GM12878 (cell line): ENCODE data around the gene LATS2. TPM values are rescaled to one million over a fixed set of nuclear protein-coding genes. Genes with fewer than 3 reads are reported as not detected.
A peak's percentile ranks its signal among the peaks of the same experiment; 100 is the strongest.
"Not testable (repeated sequence)": the region's sequence is repeated elsewhere in the genome, so short reads cannot be mapped to it uniquely, and the experiment has no call there.

Source experiments
- ATAC-seq: fragments of 200-7000 bp; cut with Tn5 transposase; 3 replicates; pipeline ENCODE4 v1.9.1; 2020; ENCODE audit warnings: mild to moderate bottlenecking, moderate library complexity
- BruUV-seq: library from RNA; stranded (reverse); fragments of 400-500 nt; replicated peaks from 2 replicates; lab custom pipeline; 2021; lab: Mats Ljungman, UMichigan
- CTCF ChIA-PET: fragments of 300-600 bp; sonication (Branson Sonifier 250); formaldehyde crosslinking; extraction: SDS; loops from one replicate; lab custom pipeline; 2021; ENCODE audit warnings: inconsistent platforms; lab: Yijun Ruan, JAX
- POLR2A ChIA-PET: fragments of 350-600 bp; formaldehyde crosslinking; extraction: SDS; loops from one replicate; lab custom pipeline; 2021; ENCODE audit warnings: inconsistent platforms; lab: Charles Lee
- RAD21 ChIA-PET: fragments of 300-600 bp; sonication (Branson Sonifier 250); formaldehyde crosslinking; loops from one replicate; lab custom pipeline; 2023; ENCODE audit warnings: antibody characterized with exemption; ENCODE audit not compliant: unreplicated experiment; lab: Charles Lee
- SMC1A ChIA-PET: fragments of 300-600 bp; sonication (Branson Sonifier 250); formaldehyde crosslinking; loops from one replicate; lab custom pipeline; 2023; ENCODE audit not compliant: unreplicated experiment, uncharacterized antibody; lab: Charles Lee
- DNase-seq: peaks from one replicate; pipeline ENCODE4 v3.0.0-alpha.2; 2011; ENCODE audit warnings: low read depth, low spot score
- FAIRE-seq: peaks from 3 replicates; lab custom pipeline; 2011; peaks lifted over from hg19 to GRCh38; lab: Jason Lieb, UNC
- H2AFZ ChIP-seq: 2 replicates; pipeline ENCODE4 v1.6.0; 2011; ENCODE audit warnings: low read depth, low read length, control low read depth; ENCODE audit not compliant: control insufficient read depth
- H3K27ac ChIP-seq: 2 replicates; pipeline ENCODE4 v1.5.1; 2011; ENCODE audit warnings: control low read depth; ENCODE audit not compliant: control insufficient read depth, insufficient read depth
- H3K27me3 ChIP-seq, 2 experiments: replicated peaks in 1 of 2; 2 replicates each; pipeline versions ENCODE4 v1.6.0 to v1.6.1; 2011; ENCODE audit warnings: low read length in 1 of 2; ENCODE audit not compliant: control insufficient read depth in 2 of 2, insufficient read depth in 2 of 2
- H3K36me3 ChIP-seq, 2 experiments: 2 replicates each; pipeline ENCODE4 v1.5.1; 2011; ENCODE audit warnings: low read length in 1 of 2; ENCODE audit not compliant: control insufficient read depth in 2 of 2, insufficient read depth in 2 of 2
- H3K4me1 ChIP-seq: 2 replicates; pipeline ENCODE4 v1.6.1; 2011; ENCODE audit warnings: mild to moderate bottlenecking, low read length, moderate library complexity, mixed read lengths; ENCODE audit not compliant: control insufficient read depth, insufficient read depth
- H3K4me2 ChIP-seq: 2 replicates; pipeline ENCODE4 v1.6.0; 2011; ENCODE audit warnings: control low read depth; ENCODE audit not compliant: control insufficient read depth, insufficient read depth
- H3K4me3 ChIP-seq: fragments of 200-600 bp; sonication (generic); 2 replicates; pipeline ENCODE4 v1.5.1; 2016
- H3K79me2 ChIP-seq: 2 replicates; pipeline ENCODE4 v1.6.0; 2011; ENCODE audit warnings: low read length; ENCODE audit not compliant: control insufficient read depth, insufficient read depth
- H3K9ac ChIP-seq: 2 replicates; pipeline ENCODE4 v1.8.0; 2011; ENCODE audit warnings: low read length, control low read depth, mixed read lengths; ENCODE audit not compliant: control insufficient read depth, insufficient read depth
- H3K9me3 ChIP-seq: replicated peaks from 3 replicates; pipeline ENCODE4 v1.5.1; 2011; ENCODE audit warnings: mild to moderate bottlenecking, low read length; ENCODE audit not compliant: control insufficient read depth, insufficient read depth
- H4K20me1 ChIP-seq: 2 replicates; pipeline ENCODE4 v1.6.0; 2011; ENCODE audit not compliant: control insufficient read depth, insufficient read depth
- BHLHE40 ChIP-seq, 2 experiments: fragments of 450-650 bp in 1 of 2; IDR thresholded peaks; 2 replicates each; pipeline ENCODE4 v1.6.1; 2011 to 2017; ENCODE audit warnings: low read depth in 2 of 2, borderline replicate concordance in 1 of 2, improper control_type of control experiment in 1 of 2, low read length in 1 of 2, mild to moderate bottlenecking in 1 of 2
- YY1 ChIP-seq: IDR thresholded peaks from 2 replicates; pipeline ENCODE4 v1.6.1; 2011; ENCODE audit warnings: low read depth, mild to moderate bottlenecking, low read length
- WGBS: methylation state at CpG from one replicate; pipeline ENCODE4 v1.1.6; 2016; ENCODE audit warnings: low lambda C conversion rate; ENCODE audit not compliant: insufficient replicate concordance, insufficient coverage; ENCODE audit errors: missing lambda C conversion rate; 5-methylcytosine and 5-hydroxymethylcytosine counted together
- in situ Hi-C: fragments of 300-500 bp; cut with MboI; formaldehyde crosslinking; loops from 9 replicates; pipeline ENCODE4 v1.14.3; 2018; ENCODE audit warnings: mixed read lengths
- intact Hi-C: fragments of 100-400 bp; cut with micrococcal nuclease; formaldehyde crosslinking; loops from one replicate; pipeline ENCODE4 v1.14.2; 2022; ENCODE audit not compliant: unreplicated experiment
- polyA plus RNA-seq, 11 experiments: library from polyadenylated mRNA; depleted of rRNA in 4 of 11; unstranded in 6 of 11; stranded (reverse) in 5 of 11; fragments of >200 nt; fragmentation: Nextera tagmentation in 4 of 11; fragmentation: Illumina TruSeq in 1 of 11; extraction: Ambion mirVana in 4 of 11; extraction: Trizol in 1 of 11; gene quantifications; 1 replicate in 1 of 11; 2 replicates in 10 of 11; pipeline versions ENCODE4 v1.2.1 to v1.2.3, GENCODE V29; 2011 to 2016; ENCODE audit warnings: inconsistent platforms in 2 of 11, missing spikeins in 2 of 11, low read depth in 1 of 11
- total RNA-seq, 4 experiments: library from RNA; depleted of rRNA in 3 of 4; stranded (reverse); fragments of >200 nt in 3 of 4; fragmentation: Illumina TruSeq in 1 of 4; extraction: Trizol in 1 of 4; gene quantifications; 2 replicates each; pipeline versions ENCODE4 v1.2.1 to v1.2.3, GENCODE V29; 2013 to 2021

Gene LATS2
- total and polyA plus RNA-seq, 10 of the 15 experiments (the other 5 are each of a cell fraction or from before 2014, with no cell fraction given) = 0.90 to 7.8 (median 2.0) TPM

- H4K20me1 ChIP-seq = no peaks in the 10 kb centered on the region
- WGBS = 58% methylated on average over 16 of the region's 16 CpGs
- H3K36me3 ChIP-seq = no peaks in the 10 kb centered on the region
- H3K9ac ChIP-seq = no peak overlapping the region
- H3K4me1 ChIP-seq = no peaks in the 10 kb centered on the region; the same call in 1 of the 2 replicates
- no peak for TF ChIP-seq YY1
- peak in 1 of 2 experiments; percentile 17; a peak in 1 of 4 replicates for TF ChIP-seq BHLHE40 (IDR thresholded peaks at IDR 0.05; ENCODE audit: borderline replicate concordance in 1 of 2, low read depth in 2 of 2, low read length in 1 of 2)
- in situ Hi-C loops = no loop called here
- no peak for FAIRE-seq
- intact Hi-C loops = no loop called here
- no peaks in the 10 kb centered on the region for H3K27me3 ChIP-seq
- H3K79me2 ChIP-seq = no peaks in the 10 kb centered on the region
- ChIA-PET CTCF (interaction anchor here (0.6 to 1.5 kb wide), 2 partner anchors 8 to 155 kb away, joined by 5 to 6 read pairs; no protein-coding TSS in a partner anchor), SMC1A (interaction anchor here (1.9 kb wide), 1 partner anchor 13 kb away, joined by 4 read pairs; no protein-coding TSS in a partner anchor), POLR2A (no interaction called here), RAD21 (no interaction called here)
- no TSS peak for BruUV-seq
- no peak overlapping the region for H2AFZ ChIP-seq
- no peak overlapping the region for H3K4me3 ChIP-seq
- no peak for DNase-seq
- no peak overlapping the region for H3K27ac ChIP-seq
- H3K4me2 ChIP-seq = no peak overlapping the region
- peak; percentile 35 for ATAC-seq
- H3K9me3 ChIP-seq = no peaks in the 10 kb centered on the region
Observed at GRCh38 chr13:21050288-21051197, 10.8 kb downstream of the LATS2 start.

- H3K9ac ChIP-seq, intact Hi-C loops, H3K4me1 ChIP-seq, H3K79me2 ChIP-seq, H3K9me3 ChIP-seq, DNase-seq, H3K4me3 ChIP-seq, H3K27ac ChIP-seq, ATAC-seq, H4K20me1 ChIP-seq, RAD21 ChIA-PET, H3K27me3 ChIP-seq, BruUV-seq, FAIRE-seq, H3K4me2 ChIP-seq, H3K36me3 ChIP-seq, H2AFZ ChIP-seq, in situ Hi-C loops: not testable (repeated sequence)
- POLR2A ChIA-PET = interaction anchor here (1.0 kb wide), 1 partner anchor 9 kb away, joined by 3 read pairs; no protein-coding TSS in a partner anchor
- SMC1A ChIA-PET = interaction anchor here (1.9 kb wide), 1 partner anchor 12 kb away, joined by 4 read pairs; no protein-coding TSS in a partner anchor
- CTCF ChIA-PET = interaction anchor here (0.6 to 1.5 kb wide), 2 partner anchors 8 to 155 kb away, joined by 5 to 6 read pairs; no protein-coding TSS in a partner anchor
- WGBS = 81% methylated on average over 6 of the region's 6 CpGs
Observed at GRCh38 chr13:21049731-21050130, 11.7 kb downstream of the LATS2 start.
